Measurements from ENCODE around the gene GPR39.

- TF ChIP-seq CTCF (conservative IDR thresholded peaks at IDR 0.05; ENCODE audit: low read length) (no peak), EZH2phosphoT487 (IDR thresholded peaks at IDR 0.05; ENCODE audit: borderline replicate concordance, low read depth, low read length) (no peak)
These were observed 2.6 kb downstream of the GPR39 start for GRCh38 chr2:132419235-132419634.
